Stimulated activated CD8-positive, alpha-beta memory T cell treated with anti-CD3 and anti-CD28 coated beads, Interleukin-4, amount 100 ng/mL, for 24 hours (primary cell): ENCODE data around the gene LACC1.
A peak's percentile ranks its signal among the peaks of the same experiment; 100 is the strongest.

Experiments used
- DNase-seq: peaks from one replicate; pipeline ENCODE4 v3.0.0-alpha.2; 2020; ENCODE audit warnings: low read depth

The LACC1 gene

DNA sequence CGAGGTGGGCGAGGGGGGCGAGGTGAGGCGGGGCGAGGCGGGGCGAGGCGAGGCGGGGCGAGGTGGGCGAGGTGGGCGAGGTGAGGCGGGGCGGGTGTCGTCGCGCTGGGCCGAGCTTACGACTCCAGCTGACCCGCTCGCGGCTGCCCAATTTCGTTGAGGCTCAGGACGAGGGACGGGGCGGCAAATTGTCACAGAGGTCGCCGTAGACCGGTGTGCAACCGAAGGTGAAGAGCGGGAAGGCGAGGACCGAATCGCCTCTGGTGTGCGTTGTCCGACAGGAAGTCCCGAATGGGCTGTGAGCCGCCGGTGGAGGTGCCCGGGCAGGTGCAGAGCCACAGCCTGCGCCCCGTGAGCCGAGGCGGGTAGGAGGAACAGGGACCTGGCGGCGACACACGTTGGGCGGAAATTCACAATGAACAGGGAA is at the start of gene LACC1:
TSS of gene LACC1 (plus strand) at position 150 of the 427 bp plus-strand sequence. CDS start 1,082 bp downstream, outside the sequence.
- DNase-seq = no peak

DNA sequence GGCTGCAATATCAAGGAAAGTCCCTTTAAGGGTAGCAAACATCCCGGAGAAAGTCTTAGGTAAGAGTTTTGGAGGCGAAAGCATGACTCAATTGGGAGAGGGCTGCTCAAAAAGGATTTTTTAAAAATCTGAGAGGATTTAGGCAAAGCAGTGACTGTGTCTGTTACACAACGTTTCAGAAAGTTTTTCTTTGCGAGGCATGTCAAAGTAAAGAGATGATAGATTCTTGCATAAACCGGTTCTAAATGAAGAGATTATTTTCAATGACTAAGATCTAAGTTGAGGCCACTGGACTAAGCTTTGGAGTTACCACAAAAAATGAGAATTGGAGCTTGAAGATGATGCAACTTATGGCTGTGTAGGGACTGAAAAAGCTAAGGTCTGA is 49.2 kb upstream of the LACC1 start:
- no peak for DNase-seq

DNA sequence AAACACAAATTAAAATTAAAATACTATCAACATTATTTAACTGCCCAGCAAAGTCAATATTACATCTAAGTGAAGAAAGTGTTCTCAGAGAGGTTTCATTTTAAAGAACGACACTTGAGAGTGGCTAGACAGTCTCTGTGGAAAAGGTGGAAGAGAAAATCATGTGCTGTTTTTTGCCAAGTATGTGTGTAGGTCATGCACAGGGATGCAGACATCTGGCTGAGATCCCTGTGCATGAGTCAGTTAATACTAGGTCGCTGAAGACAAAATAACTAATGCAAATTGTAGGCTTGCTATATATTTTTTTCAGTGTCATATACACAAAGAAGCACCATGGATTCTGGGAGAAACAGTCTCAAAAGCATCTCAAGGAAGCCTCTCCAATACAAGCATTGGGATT is 48.6 kb upstream of the LACC1 start:
- DNase-seq = no peak

DNA sequence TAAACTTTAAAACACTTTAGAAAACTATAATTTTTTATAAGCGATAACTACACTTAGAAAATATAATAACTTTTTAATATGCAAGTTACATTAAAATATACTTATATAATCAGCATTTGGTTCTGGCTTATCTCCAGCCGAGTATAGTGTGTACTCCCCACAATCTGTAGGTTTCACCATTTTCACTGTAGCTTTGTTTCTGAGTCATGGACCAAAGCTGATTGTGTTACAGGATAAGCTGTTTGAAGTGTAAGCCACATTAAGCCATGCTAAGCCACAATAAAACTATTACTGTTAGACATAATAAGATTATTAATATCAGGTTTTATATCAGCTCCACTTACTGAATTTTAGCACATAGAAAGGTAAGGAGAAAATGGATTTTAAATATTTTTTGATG is 44.0 kb upstream of the LACC1 start:
- DNase-seq = no peak

DNA sequence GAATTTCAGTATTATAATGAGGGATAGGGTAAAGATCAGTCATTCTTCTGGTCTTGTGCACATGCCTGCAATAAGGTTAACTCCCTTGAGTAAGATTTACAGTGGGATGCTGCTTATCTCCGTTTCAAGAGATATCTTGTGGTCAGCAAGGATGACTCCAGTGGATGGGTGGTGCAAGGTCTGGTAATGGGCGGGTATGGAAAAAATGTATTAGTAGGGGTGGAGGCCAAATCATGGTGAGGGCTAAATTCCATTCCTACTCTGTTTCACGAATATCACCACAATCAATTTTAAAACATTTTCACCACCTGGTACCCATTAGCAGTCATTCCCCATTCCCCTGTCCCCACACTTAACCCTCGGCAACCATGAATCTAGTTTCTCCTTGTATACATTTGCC is 40.8 kb upstream of the LACC1 start:
- DNase-seq = no peak

DNA sequence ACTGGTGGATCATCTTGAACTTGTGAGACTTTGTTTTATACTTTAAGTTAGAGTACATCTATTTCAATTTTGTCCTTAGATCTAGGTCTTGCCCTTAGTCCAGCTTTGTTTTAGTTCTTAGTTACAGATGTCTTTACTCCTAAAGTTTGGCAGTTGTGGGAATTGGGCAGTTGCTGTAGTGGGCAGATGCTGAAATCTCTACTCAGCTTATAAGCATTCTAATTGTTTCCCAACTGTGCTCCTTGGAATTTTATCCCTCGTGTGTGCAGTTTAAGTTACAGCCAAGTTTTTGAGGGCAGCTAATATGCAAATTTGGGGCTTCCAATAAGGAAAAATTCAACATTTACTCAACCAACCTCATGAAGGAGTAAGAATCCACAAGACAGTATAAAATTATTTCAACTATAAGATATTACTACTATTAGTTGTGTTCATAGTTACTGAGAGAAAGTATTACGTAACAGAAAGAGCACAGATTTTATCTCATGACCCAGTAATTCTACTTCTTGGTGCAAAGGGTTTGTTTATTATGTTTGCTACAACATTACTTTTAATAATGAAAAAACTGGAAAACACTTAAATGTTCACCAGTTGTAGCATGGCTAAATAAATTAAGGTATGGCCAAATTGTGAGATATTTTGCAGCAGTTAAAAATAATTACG is 33.1 kb upstream of the LACC1 start:
- DNase-seq = no peak

DNA sequence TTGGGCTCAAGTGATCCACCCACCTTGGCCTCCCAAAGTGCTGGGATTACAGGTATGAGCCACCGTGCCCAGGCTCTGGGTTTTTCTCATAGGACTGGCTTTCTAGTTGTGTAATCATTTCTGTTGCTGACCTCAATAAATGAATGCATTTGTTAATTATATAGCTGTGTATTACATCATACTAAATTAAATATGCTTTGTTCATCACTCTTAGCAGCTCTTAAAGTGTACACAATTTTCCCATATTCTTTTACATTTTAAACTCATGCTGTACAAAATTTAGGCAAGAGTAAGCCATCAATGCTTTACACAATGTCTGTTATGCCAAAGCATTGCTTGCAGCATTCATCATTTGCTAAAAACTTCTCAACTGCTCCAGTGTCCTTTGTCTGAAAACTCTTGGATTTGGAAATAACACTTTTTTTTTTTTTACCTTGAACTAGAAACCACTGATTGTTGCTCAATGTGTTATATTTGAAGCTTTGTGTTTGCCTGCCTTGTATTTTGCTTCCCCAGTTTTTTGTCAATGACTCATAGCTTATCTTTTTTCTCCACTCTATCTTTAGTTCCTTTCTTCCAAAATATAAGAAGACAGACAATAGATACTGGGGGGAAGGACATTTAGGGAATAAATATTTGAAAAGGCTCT is 31.6 kb upstream of the LACC1 start:
- DNase-seq = no peak

DNA sequence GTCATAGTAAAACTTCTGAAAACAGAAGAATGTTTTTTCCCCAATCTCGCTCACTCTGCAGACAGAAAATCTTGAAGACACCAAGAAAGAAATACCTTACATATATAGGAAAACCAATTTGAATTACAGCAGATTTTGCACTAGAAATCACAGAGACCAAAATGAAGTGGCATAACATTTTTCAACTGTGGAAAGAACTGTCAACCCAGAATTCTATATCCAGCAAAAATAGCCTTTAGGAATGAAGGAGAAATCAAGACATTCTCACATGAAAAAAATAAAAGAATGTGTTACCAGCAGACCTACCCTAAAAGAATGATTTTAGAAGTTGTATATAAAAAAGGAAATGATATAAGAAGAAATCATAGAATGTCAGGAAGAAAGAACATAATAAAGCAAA is 28.8 kb upstream of the LACC1 start:
- no peak for DNase-seq

DNA sequence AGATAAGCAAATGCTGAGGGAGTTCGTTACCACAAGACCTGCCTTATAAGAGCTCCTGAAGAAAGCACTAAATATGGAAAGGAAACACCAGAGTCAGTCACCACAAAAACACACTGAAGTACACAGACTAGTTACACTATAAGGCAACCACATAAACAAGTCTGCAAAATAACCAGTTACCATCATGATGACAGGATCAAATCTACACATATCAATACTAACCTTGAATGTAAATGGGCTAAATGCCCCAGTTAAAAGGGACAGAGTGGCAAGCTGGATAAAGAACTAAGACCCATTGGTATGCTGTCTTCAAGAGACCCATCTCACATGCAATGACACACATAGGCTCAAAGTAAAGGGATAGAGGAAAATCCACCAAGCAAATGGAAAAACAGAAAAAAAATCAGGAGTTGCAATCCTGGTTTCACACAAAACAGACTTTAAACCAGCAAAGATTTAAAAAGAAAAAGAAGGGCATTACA is 26.7 kb upstream of the LACC1 start:
- no peak for DNase-seq

DNA sequence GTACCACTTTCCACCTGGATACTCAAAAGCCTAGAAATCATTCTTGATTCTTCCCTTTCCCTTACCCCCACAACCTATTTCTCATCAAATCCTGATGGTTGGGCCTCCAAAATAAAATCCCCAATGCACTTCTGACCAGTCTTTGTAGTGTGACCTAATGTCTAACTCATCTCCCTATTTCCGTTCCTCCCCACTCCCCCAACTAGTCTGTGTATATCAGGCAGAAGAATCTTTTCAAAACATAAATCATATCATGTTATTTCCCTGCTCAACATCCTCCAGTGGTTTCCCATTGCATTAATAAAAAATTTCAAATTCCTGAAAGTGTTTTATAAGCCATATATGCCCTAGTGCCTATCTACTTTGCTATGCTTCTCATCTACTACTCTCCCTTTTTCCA is 17.8 kb upstream of the LACC1 start:
- DNase-seq = no peak

DNA sequence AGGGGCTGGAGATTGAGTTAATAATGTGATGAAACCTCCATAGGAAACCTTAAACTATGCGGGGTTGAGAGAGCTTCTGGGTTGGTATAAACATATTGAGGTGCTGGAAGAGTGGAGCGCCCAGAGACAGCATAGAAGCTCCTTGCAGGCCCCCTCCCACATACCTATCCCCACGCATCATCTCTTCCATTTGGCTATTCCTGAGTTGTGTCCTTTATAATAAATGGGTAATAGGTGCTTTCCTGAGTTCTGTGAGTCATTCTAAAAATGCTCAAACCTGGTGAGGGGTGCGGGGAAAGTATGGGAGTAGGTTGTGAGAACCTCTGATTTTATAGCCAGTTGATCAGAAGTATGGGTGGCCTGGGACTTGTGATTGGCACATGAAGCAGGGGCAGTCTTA is 14.8 kb upstream of the LACC1 start:
- DNase-seq = no peak

DNA sequence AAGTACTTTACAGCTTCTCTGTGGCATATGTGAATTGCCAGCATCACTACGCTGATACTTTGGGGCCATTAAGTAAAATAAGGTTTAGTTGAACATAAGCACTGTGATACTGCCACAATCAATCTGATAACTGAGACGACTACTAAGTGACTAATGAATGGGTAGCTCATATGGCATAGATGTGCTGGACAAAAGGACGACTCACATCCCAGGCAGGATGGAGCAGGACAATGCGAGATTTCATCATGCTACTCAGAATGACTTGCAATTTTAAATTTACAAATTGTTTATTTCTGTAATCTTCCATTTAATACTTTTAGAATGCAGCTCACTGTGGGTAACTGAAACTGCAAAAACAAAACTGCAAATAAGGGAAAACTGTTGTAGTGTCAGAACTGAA is 13.8 kb upstream of the LACC1 start:
- DNase-seq = no peak

DNA sequence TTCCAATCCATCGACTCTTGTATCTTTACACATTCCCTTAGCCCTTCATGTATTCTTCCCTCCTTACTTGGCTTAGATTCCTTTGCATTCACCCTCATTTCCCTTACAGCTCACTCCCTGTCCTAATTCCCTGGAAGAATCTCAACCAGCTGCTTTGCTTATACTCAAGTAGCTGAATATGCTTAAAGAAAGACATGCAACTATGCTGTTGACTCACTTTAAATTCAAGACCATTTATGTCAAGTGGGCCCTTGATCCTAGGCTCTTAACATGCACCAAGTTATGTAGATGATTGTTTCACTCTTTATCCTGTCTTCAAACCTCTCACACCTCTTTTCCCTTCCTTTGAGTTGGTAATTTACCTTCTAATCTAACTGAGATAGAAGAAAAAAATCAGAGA is 7.5 kb upstream of the LACC1 start:
- DNase-seq = no peak

DNA sequence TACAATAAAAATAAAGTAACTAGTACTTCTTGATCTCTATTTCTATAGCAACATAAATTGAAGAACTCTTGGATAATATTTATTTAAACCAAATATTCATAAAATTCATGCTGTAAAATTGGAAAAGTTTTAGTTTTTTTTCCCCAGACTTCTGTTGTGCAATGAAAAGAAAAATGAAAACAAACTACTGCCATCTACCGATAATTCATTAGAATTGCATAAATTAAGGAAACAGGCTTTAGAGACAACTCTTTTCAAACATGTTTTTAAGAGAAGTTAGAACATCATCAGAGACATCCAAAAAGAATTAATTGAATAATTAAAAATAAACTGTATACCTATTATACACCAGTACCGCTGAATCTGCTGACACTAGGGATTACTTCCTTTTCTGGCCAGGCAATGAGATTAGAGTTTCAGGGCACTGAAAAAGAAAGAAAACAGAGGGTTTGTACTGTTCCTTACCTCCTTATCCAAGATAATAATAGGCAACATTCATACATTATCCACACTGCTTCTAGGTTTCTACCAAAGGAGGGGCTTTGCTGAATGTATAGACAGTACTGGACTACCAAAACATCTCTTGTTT is 5.1 kb upstream of the LACC1 start:
- DNase-seq = no peak

DNA sequence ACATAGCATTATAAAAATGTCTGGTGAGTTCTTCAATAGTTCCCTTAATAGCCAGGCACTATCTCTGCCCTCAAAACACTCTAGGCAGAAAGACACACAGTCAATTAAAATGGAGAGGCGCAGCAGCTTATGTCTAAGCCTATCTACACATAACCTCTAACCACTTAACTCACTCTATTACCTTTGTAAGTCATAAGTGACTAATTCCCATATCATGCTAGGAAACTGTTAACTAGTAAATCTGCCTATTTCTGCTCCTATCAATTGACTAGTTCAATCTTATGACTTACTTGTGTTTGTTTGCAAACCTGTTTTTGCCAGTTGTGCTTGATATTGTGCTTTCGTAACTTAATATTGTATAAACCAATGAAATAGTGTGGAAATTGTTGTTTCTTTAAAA is 3.3 kb upstream of the LACC1 start:
- DNase-seq = no peak

DNA sequence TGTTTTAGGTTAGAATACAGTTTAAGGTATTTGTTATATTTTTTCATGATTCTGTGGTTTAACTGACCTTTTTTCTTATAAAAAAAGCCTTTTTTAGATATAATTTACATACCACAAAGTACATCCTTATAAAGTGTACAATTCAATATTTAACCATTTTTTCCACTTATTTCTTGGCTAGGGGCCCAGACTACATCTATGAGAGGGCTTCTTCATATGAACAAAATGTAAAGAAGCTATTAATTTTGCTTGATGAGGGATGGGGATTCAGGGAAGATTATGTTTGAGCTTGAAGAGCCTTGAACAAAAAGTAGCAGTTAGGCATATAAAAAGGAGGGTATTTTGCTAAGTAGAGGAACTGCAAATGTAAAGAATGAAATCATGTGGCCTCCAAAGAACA is 2.4 kb upstream of the LACC1 start:
- DNase-seq = no peak

DNA sequence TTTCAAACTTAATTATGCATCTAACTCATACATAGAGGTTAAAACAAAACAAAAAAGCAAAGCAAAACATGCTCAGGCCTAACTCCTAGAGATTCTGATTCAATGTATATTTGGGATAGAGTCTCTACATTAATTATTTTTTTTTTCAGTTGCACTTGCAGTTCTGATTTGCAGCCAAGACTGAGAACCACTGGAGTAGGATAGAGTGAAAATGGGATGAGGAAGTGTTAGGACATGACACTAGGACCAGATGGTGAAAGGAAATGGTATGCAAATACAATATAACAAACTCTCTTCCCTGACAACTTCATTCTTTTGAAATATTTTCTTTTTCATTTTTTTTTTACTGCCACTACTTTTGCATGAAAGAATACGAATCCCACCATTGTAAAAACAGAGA is 1.9 kb upstream of the LACC1 start:
- DNase-seq = no peak

DNA sequence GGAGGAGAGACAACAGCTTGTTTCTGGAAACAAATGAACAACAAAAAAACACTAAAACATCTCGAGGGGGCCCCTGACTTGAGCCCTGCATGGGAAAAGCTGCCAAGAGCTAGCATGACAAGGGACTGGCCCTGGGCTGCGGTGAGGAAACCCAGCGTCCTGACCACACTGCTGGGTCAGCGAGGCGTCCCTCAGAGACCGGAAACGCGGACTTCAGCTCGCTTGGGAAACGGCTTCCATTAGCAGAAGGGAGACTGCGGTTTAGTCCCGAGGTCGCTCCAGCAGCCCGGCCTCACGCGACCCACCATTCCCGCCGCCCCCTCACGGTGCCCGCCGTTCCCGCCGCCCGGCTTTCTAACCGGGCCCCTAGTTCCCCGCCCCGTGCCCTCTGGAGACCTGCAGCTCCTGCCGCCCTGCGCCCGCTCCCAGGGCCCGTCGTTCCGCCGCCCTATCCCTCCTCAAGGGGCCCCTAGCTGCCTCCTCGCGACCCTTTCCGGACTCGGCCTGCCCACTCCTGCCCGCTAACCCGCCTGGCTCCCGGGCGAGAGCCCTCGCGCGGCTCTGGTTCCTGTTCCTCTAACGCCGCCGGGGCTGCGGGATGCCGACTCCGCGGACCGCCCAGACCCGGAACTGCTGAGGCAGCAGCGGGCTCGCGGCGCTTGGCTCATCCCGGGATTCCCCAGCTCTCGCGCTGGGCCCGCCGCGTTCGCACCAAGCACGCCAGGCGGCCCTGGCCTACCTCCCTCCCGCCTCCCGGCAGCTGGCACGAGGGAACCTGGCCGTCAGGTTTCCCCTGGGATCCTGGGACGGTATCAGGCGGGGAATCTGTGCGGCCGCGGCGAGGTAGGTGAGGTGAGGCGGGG is 581 bp upstream of the LACC1 start, which contains the start of gene CCDC122:
TSS of gene CCDC122 (minus strand) at position 849 of the 863 bp plus-strand sequence. CDS start 10,364 bp downstream, outside the sequence.
- peak; percentile 66 for DNase-seq

DNA sequence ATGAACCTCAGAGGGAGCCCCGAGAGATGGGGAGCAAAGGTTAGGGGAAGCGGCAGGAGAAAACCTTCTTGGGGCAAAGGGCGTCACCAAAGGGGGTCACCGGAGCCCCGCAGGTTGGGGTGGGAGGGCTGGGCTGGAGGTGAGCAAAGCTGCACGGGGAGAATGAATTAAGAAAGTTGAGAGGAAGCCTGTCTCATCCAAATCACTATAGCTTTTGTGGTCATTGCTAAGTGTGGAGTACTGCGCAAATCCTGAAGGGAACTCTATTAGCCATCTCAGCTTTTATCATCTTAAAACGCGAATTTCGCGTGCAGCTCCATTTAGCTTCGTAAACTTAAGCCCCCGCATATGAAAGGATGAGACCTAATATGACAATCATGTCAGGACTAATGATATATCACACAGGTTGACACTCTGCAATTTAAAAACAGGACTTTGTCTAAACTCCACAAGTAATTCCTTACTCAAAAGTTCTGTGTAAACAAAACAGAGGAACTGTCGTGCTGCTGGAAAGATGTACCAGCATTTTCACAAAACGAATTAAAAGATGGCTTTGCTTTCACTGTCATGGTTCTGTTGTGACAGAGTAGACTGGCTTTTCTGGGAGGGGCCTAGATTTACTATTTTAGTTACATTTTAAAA is 631 bp downstream of the LACC1 start:
- DNase-seq = no peak

DNA sequence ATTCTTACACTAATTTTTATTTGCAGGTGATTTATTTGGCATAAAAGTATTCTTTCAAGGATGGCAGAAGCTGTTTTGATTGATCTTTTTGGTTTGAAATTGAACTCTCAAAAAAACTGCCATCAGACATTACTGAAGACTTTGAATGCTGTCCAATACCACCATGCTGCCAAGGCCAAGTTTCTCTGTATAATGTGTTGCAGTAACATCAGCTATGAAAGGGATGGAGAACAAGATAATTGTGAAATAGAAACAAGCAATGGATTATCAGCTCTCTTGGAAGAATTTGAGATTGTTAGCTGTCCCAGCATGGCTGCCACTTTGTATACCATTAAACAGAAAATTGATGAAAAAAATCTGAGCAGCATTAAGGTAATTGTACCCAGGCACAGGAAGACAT is 1.2 kb downstream of the LACC1 start:
- no peak for DNase-seq

DNA sequence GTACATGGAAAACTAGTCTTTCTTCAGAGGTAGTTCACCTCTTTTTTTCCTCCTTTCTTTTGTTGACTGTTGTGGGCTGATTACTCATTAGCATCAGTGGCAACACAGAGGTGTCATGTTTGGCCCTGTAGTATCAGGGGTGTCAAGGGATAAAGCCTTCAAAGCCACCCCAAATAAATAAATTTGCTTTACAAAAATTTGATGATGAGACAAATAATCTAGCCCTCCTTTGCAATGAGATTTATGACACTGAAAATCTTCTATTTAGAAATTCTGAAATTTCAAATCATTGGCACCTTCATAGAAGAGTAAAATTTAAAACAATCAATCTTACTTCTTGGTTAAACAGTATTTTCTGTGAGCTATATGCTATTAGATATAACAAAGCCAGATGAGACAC is 1.9 kb downstream of the LACC1 start:
- DNase-seq = no peak

DNA sequence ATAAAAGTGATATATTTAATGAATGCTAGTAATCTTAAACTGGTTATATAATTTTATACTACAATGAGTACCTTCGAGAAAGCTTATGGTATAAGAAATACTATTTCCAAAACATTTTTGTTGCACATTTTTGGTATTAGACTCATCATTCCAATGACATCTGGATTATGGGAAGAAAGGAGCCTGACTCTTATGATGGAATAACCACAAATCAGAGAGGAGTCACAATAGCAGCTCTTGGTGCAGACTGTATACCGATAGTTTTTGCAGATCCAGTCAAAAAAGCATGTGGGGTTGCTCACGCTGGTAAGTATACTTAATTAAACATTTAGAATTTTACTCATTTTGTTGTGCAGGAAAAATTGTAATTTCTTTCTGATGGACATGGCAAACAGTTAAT is 3.9 kb downstream of the LACC1 start:
- DNase-seq = no peak
